ENCODE results near the gene RGS7.

GRCh38 chr1:240935920-240936319 lies 421.1 kb downstream of the RGS7 start:
- TF ChIP-seq CTCF (optimal IDR thresholded peaks at IDR 0.05 in 1 of 3, IDR thresholded peaks at IDR 0.05 in 1 of 3, conservative IDR thresholded peaks at IDR 0.05 in 1 of 3; ENCODE audit: extremely low read depth in 1 of 3, insufficient read depth in 2 of 3, low read length in 3 of 3) (no peak), EZH2 (IDR thresholded peaks at IDR 0.05; ENCODE audit: low read length) (no peak)

Measured in keratinocyte (primary cell).